GM12878 (cell line): ENCODE measurements around the gene FBXO15. TPM values are rescaled to one million over a fixed set of nuclear protein-coding genes. Genes with fewer than 3 reads are reported as not detected.

Experiments
- ATAC-seq: fragments of 200-7000 bp; cut with Tn5 transposase; 3 replicates; pipeline ENCODE4 v1.9.1; 2020; ENCODE audit warnings: mild to moderate bottlenecking, moderate library complexity
- BruUV-seq: library from RNA; stranded (reverse); fragments of 400-500 nt; replicated peaks from 2 replicates; lab custom pipeline; 2021; lab: Mats Ljungman, UMichigan
- CTCF ChIA-PET: fragments of 300-600 bp; sonication (Branson Sonifier 250); formaldehyde crosslinking; extraction: SDS; loops from one replicate; lab custom pipeline; 2021; ENCODE audit warnings: inconsistent platforms; lab: Yijun Ruan, JAX
- POLR2A ChIA-PET: fragments of 350-600 bp; formaldehyde crosslinking; extraction: SDS; loops from one replicate; lab custom pipeline; 2021; ENCODE audit warnings: inconsistent platforms; lab: Charles Lee
- RAD21 ChIA-PET: fragments of 300-600 bp; sonication (Branson Sonifier 250); formaldehyde crosslinking; loops from one replicate; lab custom pipeline; 2023; ENCODE audit warnings: antibody characterized with exemption; ENCODE audit not compliant: unreplicated experiment; lab: Charles Lee
- SMC1A ChIA-PET: fragments of 300-600 bp; sonication (Branson Sonifier 250); formaldehyde crosslinking; loops from one replicate; lab custom pipeline; 2023; ENCODE audit not compliant: unreplicated experiment, uncharacterized antibody; lab: Charles Lee
- DNase-seq: peaks from one replicate; pipeline ENCODE4 v3.0.0-alpha.2; 2011; ENCODE audit warnings: low read depth, low spot score
- FAIRE-seq: peaks from 3 replicates; lab custom pipeline; 2011; peaks lifted over from hg19 to GRCh38; lab: Jason Lieb, UNC
- H2AFZ ChIP-seq: 2 replicates; pipeline ENCODE4 v1.6.0; 2011; ENCODE audit warnings: low read depth, low read length, control low read depth; ENCODE audit not compliant: control insufficient read depth
- H3K27ac ChIP-seq: 2 replicates; pipeline ENCODE4 v1.5.1; 2011; ENCODE audit warnings: control low read depth; ENCODE audit not compliant: control insufficient read depth, insufficient read depth
- H3K27me3 ChIP-seq, 2 experiments: replicated peaks in 1 of 2; 2 replicates each; pipeline versions ENCODE4 v1.6.0 to v1.6.1; 2011; ENCODE audit warnings: low read length in 1 of 2; ENCODE audit not compliant: control insufficient read depth in 2 of 2, insufficient read depth in 2 of 2
- H3K36me3 ChIP-seq, 2 experiments: 2 replicates each; pipeline ENCODE4 v1.5.1; 2011; ENCODE audit warnings: low read length in 1 of 2; ENCODE audit not compliant: control insufficient read depth in 2 of 2, insufficient read depth in 2 of 2
- H3K4me1 ChIP-seq: 2 replicates; pipeline ENCODE4 v1.6.1; 2011; ENCODE audit warnings: mild to moderate bottlenecking, low read length, moderate library complexity, mixed read lengths; ENCODE audit not compliant: control insufficient read depth, insufficient read depth
- H3K4me2 ChIP-seq: 2 replicates; pipeline ENCODE4 v1.6.0; 2011; ENCODE audit warnings: control low read depth; ENCODE audit not compliant: control insufficient read depth, insufficient read depth
- H3K4me3 ChIP-seq: fragments of 200-600 bp; sonication (generic); 2 replicates; pipeline ENCODE4 v1.5.1; 2016
- H3K79me2 ChIP-seq: 2 replicates; pipeline ENCODE4 v1.6.0; 2011; ENCODE audit warnings: low read length; ENCODE audit not compliant: control insufficient read depth, insufficient read depth
- H3K9ac ChIP-seq: 2 replicates; pipeline ENCODE4 v1.8.0; 2011; ENCODE audit warnings: low read length, control low read depth, mixed read lengths; ENCODE audit not compliant: control insufficient read depth, insufficient read depth
- H3K9me3 ChIP-seq: replicated peaks from 3 replicates; pipeline ENCODE4 v1.5.1; 2011; ENCODE audit warnings: mild to moderate bottlenecking, low read length; ENCODE audit not compliant: control insufficient read depth, insufficient read depth
- H4K20me1 ChIP-seq: 2 replicates; pipeline ENCODE4 v1.6.0; 2011; ENCODE audit not compliant: control insufficient read depth, insufficient read depth
- BACH1 ChIP-seq: fragments of 450-650 bp; IDR thresholded peaks from 2 replicates; pipeline ENCODE4 v1.6.1; 2017; ENCODE audit warnings: mild to moderate bottlenecking, borderline replicate concordance
- ETV6 ChIP-seq, 2 experiments: fragments of 450-650 bp in 1 of 2; IDR thresholded peaks in 1 of 2; conservative IDR thresholded peaks in 1 of 2; 2 replicates each; pipeline ENCODE4 v1.6.1; 2014; ENCODE audit warnings: antibody characterized with exemption in 1 of 2, borderline replicate concordance in 1 of 2, low read depth in 1 of 2, mild to moderate bottlenecking in 1 of 2, moderate library complexity in 1 of 2
- NR2C1 ChIP-seq: fragments of 450-650 bp; IDR thresholded peaks from 2 replicates; pipeline ENCODE4 v1.6.1; 2017; ENCODE audit warnings: antibody characterized with exemption, mild to moderate bottlenecking, moderate library complexity
- PAX5 ChIP-seq: IDR thresholded peaks from 2 replicates; pipeline ENCODE4 v1.6.1; 2011; ENCODE audit warnings: low read depth, low read length, borderline replicate concordance
- SPI1 ChIP-seq: IDR thresholded peaks from 2 replicates; pipeline ENCODE4 v1.6.1; 2011; ENCODE audit warnings: low read depth, mild to moderate bottlenecking, low read length, moderate library complexity, borderline replicate concordance; ENCODE audit not compliant: insufficient read depth
- SREBF2 ChIP-seq: IDR thresholded peaks from 2 replicates; pipeline ENCODE4 v1.6.1; 2012; ENCODE audit warnings: mild to moderate bottlenecking, low read length
- ZNF217 ChIP-seq: fragments of 450-650 bp; IDR thresholded peaks from 2 replicates; pipeline ENCODE4 v1.6.1; 2017; ENCODE audit warnings: antibody characterized with exemption, mild to moderate bottlenecking
- WGBS: methylation state at CpG from one replicate; pipeline ENCODE4 v1.1.6; 2016; ENCODE audit warnings: low lambda C conversion rate; ENCODE audit not compliant: insufficient replicate concordance, insufficient coverage; ENCODE audit errors: missing lambda C conversion rate; 5-methylcytosine and 5-hydroxymethylcytosine counted together
- in situ Hi-C: fragments of 300-500 bp; cut with MboI; formaldehyde crosslinking; loops from 9 replicates; pipeline ENCODE4 v1.14.3; 2018; ENCODE audit warnings: mixed read lengths
- intact Hi-C: fragments of 100-400 bp; cut with micrococcal nuclease; formaldehyde crosslinking; loops from one replicate; pipeline ENCODE4 v1.14.2; 2022; ENCODE audit not compliant: unreplicated experiment
- polyA plus RNA-seq, 11 experiments: library from polyadenylated mRNA; depleted of rRNA in 4 of 11; unstranded in 6 of 11; stranded (reverse) in 5 of 11; fragments of >200 nt; fragmentation: Nextera tagmentation in 4 of 11; fragmentation: Illumina TruSeq in 1 of 11; extraction: Ambion mirVana in 4 of 11; extraction: Trizol in 1 of 11; gene quantifications; 1 replicate in 1 of 11; 2 replicates in 10 of 11; pipeline versions ENCODE4 v1.2.1 to v1.2.3, GENCODE V29; 2011 to 2016; ENCODE audit warnings: inconsistent platforms in 2 of 11, missing spikeins in 2 of 11, low read depth in 1 of 11
- total RNA-seq, 4 experiments: library from RNA; depleted of rRNA in 3 of 4; stranded (reverse); fragments of >200 nt in 3 of 4; fragmentation: Illumina TruSeq in 1 of 4; extraction: Trizol in 1 of 4; gene quantifications; 2 replicates each; pipeline versions ENCODE4 v1.2.1 to v1.2.3, GENCODE V29; 2013 to 2021
- TF ChIP-seq, protein P1 (sequence below): IDR thresholded peaks from 2 replicates; pipeline ENCODE4 v1.6.1; 2012; ENCODE audit warnings: low read depth, low read length, improper control_type of control experiment

Gene FBXO15
- total and polyA plus RNA-seq, 10 of the 15 experiments (the other 5 are each of a cell fraction or from before 2014, with no cell fraction given): 0.06 to 0.90 (median 0.22) TPM; not detected in 3

DNA sequence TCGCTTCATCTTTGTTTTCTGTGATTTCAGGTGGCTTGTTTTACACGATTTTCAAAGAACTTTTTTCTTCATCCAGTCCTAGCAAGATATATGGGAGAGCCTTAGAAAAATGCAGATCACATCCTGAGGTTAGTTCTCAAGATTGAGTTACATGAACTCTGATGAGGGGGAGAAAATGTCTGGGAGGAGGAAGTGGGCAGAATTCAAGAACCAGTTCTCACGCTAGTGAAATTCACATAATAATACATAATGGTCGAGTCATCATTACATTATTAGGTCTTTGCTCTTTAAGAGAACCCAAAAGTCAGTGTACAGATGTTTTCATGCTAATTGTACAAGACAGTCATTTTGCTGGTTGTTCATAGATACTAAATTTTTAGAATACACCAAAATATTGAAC is 7.6 kb upstream of the FBXO15 start:
- ATAC-seq: no peak
- H4K20me1 ChIP-seq: no peaks in the 10 kb centered on the region
- no peak for FAIRE-seq
- no TSS peak for BruUV-seq
- no peak overlapping the region for H3K9ac ChIP-seq
- no peaks in the 10 kb centered on the region for H3K9me3 ChIP-seq
- TF ChIP-seq BACH1: no peak
- TF ChIP-seq ETV6 (conservative IDR thresholded peaks at IDR 0.05 in 1 of 2, IDR thresholded peaks at IDR 0.05 in 1 of 2; ENCODE audit: borderline replicate concordance in 1 of 2, low read depth in 1 of 2): no peak
- TF ChIP-seq NR2C1: no peak
- no peak for TF ChIP-seq ZNF217
- TF ChIP-seq PAX5: no peak
- TF ChIP-seq SREBF2: no peak
- TF ChIP-seq, protein P1, sequence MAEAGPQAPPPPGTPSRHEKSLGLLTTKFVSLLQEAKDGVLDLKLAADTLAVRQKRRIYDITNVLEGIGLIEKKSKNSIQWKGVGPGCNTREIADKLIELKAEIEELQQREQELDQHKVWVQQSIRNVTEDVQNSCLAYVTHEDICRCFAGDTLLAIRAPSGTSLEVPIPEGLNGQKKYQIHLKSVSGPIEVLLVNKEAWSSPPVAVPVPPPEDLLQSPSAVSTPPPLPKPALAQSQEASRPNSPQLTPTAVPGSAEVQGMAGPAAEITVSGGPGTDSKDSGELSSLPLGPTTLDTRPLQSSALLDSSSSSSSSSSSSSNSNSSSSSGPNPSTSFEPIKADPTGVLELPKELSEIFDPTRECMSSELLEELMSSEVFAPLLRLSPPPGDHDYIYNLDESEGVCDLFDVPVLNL: no peak
- peak; percentile 4; the same call in 1 of the 2 replicates for TF ChIP-seq SPI1
- ChIA-PET RAD21 (no interaction called here), SMC1A (no interaction called here), CTCF (no interaction called here), POLR2A (no interaction called here)
- intact Hi-C loops (no loop called here), in situ Hi-C loops (no loop called here)
- H2AFZ ChIP-seq: no peak overlapping the region
- H3K27ac ChIP-seq: no peak overlapping the region
- H3K4me1 ChIP-seq: no peaks in the 10 kb centered on the region
- H3K36me3 ChIP-seq: peaks cover 3 to 12% of the 10 kb centered on the region in 2 experiments
- H3K4me3 ChIP-seq: no peak overlapping the region
- H3K27me3 ChIP-seq: no peaks in the 10 kb centered on the region
- 77% methylated on average over 4 of the region's 4 CpGs for WGBS
- peaks cover 35% of the 10 kb centered on the region for H3K79me2 ChIP-seq
- DNase-seq: no peak
- H3K4me2 ChIP-seq: no peak overlapping the region
